Fibroblast of peridontal ligament (primary cell): Measurements from ENCODE around the gene ADH1B.
"Not testable (repeated sequence)": the region's sequence is repeated elsewhere in the genome, so short reads cannot be mapped to it uniquely, and the experiment has no call there.

Experiments used
- DNase-seq: peaks from one replicate; pipeline ENCODE4 v3.0.0-alpha.2; 2010; ENCODE audit errors: extremely low read depth

ADH1B gene

GRCh38 chr4:99324361-99324760, 3.2 kb upstream of the ADH1B start:
- DNase-seq, result peak; percentile 51

GRCh38 chr4:99323756-99324155, 2.6 kb upstream of the ADH1B start:
- DNase-seq, result peak; percentile 97

GRCh38 chr4:99317811-99318210, 3.4 kb downstream of the ADH1B start:
- not testable (repeated sequence) for DNase-seq

DNA sequence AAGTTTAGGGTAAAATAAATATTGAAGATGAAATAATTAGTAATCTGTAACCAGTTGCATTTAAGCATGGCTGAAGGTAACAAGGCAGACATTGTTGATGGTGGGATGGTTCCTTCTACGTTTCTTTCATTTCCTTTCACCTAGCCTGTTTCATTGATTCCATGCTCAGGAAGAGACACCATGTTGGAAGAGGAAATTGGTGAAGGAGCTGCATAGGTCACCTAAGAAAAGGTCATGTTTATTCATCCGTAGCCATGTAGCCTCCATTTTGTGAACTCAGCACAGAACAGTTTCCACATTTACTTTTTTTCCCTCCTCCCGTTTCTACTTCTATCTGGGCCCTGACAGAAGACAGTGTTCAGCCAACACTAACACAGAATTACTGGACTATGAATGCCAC, 3.8 kb downstream of the ADH1B start:
- DNase-seq, result no peak

DNA sequence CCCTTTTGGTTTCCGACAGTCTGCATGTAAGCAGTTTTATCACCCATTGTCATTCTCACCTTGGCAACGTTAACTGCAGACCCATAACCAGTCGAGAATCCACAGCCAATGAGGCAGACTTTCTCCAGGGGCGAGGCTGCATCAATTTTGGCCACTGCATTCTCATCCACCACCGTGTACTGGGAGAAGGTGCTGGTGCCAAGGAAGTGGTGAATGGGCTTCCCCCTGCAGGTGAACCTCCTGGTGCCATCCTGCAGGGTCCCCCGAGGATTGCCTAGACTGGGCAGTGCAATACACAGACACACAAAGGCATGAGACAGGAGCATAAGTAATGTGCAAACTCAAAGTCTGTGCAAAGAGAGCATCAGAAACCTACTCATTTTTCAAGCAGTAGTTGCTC, 5.4 kb downstream of the ADH1B start:
- no peak for DNase-seq

- no peak for DNase-seq
These were observed 7.0 kb downstream of the ADH1B start for GRCh38 chr4:99314211-99314610.

GRCh38 chr4:99310389-99310788, 10.8 kb downstream of the ADH1B start:
- DNase-seq, result peak; percentile 18

- no peak for DNase-seq
These were observed 15.4 kb downstream of the ADH1B start for GRCh38 chr4:99305638-99306400.

- peak; percentile 74 for DNase-seq
These were observed 19.6 kb downstream of the ADH1B start for GRCh38 chr4:99301376-99302164.

- peak; percentile 100 for DNase-seq
These were observed 20.3 kb downstream of the ADH1B start for GRCh38 chr4:99300934-99301333.

GRCh38 chr4:99293357-99293756, 27.8 kb downstream of the ADH1B start:
- DNase-seq, result no peak

DNA sequence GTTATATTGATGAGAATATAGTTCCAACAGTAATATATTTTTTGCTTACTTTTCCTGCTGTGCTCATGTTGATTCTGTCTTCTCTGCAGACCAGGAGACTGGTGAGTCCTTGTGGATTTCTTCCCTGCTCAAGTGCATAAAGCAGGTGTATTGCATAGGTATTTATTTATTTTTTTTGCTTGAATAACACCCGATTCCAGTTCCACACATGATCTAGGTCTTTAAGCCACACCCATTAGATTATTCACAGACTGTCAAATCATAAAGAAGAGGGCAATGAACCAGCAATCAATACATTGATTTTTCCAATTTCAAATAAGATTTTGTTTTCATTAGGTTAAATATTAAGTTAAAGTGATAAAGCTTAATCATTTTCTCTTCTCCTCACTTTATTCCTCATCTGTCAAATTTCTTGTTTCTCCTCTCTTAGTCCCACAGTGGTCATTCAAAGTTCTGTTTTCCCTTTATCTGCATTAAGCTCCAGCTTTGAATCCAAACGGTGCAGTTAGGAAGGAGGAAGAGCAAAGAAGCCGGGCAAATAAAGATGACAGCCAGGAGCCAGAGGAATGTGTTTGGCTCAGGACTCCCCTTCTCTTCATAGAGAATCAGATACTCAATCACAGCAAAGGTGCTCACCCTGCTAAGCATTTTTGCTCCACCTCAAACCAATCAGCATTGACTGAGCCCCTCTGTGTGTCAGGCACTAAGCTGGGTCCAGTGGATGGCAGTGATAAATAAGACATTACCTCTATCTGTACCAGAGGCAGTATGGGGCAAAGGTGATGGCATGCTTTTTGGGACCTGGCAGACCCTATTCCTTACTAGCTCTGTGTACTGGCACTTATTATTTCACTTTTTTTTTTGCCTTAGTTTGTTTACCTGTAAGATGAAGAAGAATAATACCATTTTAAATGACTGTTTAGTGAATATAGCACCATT, 30.1 kb downstream of the ADH1B start, which contains the start of gene ADH1A:
TSS of gene ADH1A (minus strand) at position 138 of the 939 bp plus-strand sequence. CDS start at position 67, 71 bp downstream.
- DNase-seq, result no peak

GRCh38 chr4:99285387-99285786, 35.8 kb downstream of the ADH1B start:
- no peak for DNase-seq

DNA sequence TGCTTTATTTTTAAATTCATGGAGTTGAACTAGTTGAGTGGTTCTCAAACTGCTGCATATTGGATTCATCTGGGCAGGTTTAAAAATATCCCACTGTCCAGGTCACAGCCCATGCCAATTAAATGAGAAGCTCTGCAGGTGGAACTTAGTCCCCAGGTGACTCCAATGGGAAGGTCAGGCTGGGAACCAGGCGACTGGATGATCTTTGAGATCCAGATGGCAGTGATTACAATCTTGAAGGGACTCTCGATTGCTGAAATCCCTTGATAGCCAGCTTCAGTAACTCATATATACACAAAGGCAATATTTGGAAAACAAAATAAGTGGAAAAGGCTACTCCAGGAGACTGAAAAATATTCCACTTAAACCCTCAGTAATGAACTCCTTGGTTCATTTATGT, 38.5 kb downstream of the ADH1B start:
- no peak for DNase-seq

DNA sequence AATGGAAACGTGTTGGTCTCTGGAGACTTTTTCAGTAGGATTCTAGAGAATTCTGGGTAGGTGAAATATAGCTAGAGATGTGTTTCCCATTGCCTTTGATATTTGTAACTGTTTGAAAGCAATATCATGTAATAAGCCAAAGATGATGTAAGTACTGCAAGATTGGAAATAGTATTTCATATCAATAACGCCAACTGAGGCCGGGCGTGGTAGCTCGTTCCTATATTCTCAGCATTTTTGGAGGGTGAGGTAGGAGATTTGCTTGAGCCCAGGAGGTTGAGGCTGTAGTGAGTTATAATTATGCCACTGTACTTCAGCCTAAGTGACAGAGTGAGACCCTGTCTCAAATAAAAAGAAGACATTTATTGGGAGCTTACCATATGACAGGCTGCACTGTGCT, 39.9 kb downstream of the ADH1B start:
- no peak for DNase-seq

DNA sequence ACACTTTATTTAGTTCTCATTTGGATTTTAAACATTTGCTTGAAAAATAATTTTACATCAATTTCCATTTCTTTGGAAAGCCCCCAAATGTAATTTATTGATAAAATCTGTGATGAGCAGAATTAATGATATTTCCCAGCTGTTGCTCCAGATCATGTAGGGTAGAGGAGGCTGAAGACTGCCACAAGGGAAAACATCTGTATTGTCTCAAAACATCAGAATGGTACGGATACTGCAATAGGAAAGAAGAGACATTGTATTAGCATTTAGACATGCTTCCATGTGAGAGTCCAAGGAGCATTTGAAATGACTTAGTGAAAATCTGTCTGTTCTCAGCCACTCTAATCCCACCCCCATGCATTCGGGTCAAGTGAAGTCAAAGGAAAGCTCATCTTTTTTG, 44.8 kb downstream of the ADH1B start:
- no peak for DNase-seq

DNA sequence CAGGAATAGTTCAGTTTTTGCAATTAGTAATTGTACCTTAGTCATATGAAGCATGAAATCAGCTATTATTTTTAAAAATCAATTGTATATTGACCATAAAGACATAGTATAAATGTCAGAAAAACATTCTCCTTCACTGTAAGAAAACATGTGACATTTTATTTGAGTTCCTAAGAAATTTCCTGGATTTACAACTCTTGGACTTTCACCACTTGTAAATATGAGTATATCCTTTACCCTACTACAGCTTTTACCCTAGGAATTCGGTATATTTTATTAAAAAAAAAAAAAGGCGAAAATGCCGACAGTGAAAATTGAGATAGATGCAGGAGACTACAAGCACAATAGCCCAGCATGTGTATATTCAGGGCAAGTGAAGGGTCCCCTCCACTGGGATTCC, 45.3 kb downstream of the ADH1B start:
- no peak for DNase-seq

- no peak for DNase-seq
These were observed 46.2 kb downstream of the ADH1B start for GRCh38 chr4:99275050-99275449.

DNA sequence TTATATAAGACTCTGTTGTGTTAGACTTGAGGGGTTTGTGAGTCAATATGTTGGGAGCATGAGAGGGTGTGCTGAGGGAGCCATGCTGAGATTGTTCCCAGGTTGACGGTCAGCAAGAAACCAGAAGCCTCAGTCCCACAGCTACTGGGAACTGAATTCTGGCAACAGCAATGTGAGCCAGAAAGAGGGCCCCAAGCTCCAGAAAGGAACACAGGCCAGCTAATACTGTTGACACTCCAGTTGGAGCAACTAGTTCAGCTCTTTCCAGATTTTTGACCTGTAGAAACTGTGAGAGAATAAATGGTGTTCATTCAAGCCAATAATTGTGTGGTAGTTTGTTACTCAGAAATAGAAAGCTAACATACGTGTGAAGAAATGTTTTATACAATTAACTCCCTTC, 47.5 kb downstream of the ADH1B start:
- no peak for DNase-seq

DNA sequence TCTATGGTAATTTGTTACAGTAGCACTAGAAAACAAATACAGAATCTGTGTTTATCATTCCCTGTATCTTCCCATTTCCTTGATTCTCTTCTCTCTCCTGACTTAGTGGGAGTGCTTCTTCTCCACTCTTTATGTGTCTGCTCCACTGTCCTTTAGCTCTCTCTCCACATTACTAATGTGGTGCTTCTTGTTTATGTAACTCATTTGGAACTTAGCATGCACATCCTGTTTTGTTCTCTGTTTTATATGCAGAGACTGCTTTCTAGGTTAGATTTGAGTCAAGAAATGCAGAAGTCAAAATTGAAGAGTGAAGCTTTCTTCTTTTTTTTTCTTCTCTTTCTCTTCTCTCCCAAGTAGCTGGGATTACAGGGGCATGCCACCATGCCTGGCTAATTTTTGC, 56.3 kb downstream of the ADH1B start:
- peak; percentile 10 for DNase-seq
